M059J (cell line): ENCODE measurements around the gene CD300LG. TPM values are rescaled to one million over a fixed set of nuclear protein-coding genes. Genes with fewer than 3 reads are reported as not detected.
"Not testable (repeated sequence)": the region's sequence is repeated elsewhere in the genome, so short reads cannot be mapped to it uniquely, and the experiment has no call there.

Source experiments
- DNase-seq: peaks from one replicate; pipeline ENCODE4 v3.0.0-alpha.2; 2012; ENCODE audit warnings: low read depth
- total RNA-seq: library from RNA; depleted of rRNA; stranded (reverse); fragments of >200 nt; shearing (Covaris generic); gene quantifications from 2 replicates; pipeline ENCODE4 v1.2.3, GENCODE V29; 2014; rRNA removed

The CD300LG gene, protein sequence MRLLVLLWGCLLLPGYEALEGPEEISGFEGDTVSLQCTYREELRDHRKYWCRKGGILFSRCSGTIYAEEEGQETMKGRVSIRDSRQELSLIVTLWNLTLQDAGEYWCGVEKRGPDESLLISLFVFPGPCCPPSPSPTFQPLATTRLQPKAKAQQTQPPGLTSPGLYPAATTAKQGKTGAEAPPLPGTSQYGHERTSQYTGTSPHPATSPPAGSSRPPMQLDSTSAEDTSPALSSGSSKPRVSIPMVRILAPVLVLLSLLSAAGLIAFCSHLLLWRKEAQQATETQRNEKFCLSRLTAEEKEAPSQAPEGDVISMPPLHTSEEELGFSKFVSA
- not detected in 2 replicates for total RNA-seq

DNA sequence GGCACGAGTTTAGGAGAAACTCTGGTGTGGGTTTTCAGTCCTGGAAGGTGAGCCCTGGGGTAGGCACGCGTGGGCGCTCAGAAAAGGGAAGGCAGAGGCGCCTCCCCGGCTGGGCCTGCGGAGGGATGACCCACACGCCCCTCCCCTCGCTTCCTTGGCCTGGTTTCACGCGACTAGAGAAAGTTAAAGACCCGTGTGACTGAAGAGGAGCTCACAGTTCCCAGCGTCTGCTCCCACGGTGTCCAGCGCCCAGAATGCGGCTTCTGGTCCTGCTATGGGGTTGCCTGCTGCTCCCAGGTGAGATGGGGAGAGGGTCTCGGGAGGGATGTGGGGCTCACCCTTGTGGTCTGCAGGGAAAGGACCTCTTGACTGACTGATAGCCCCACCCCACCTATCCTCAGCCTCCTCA lies at the start of gene CD300LG:
CD300LG (plus strand) TSS at position 214 of the 409 bp plus-strand sequence; CDS start at position 255, 41 bp downstream.
- DNase-seq, result no peak

DNA sequence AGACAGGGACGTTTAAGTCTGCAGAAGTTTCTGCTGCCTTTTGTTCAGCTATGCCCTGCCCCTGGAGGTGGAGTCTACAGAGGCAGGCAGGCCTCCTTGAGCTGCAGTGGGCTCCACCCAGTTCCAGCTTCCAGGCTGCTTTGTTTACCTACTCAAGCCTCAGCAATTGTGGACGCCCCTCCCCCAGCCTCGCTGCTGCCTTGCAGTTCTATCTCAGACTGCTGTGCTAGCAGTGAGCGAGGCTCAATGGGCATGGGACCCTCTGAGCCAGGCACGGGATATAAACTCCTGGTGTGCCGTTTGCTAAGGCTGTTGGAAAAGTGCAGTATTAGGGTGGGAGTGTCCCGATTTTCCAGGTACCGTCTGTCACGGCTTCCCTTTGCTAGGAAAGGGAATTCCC lies 49.0 kb upstream of the CD300LG start:
- DNase-seq, result not testable (repeated sequence)

DNA sequence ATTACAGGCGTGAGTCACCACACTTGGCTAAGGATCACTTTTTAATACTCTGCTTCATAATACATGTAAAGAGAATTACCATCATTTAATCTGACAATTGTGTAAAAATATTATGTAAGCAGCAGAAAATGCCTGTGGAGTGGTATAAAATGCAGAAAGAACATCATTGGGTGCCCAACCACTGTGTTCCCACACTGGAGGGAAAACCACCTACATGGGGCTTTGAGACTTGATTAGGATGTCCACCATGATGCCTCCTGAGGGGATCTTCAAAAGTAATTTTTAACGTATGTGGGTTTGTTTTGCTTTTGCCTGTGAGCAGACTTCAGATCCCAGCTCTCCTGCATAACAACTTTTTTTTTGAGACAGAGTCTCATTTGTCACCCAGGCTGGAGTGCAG lies 47.9 kb upstream of the CD300LG start:
- no peak for DNase-seq

DNA sequence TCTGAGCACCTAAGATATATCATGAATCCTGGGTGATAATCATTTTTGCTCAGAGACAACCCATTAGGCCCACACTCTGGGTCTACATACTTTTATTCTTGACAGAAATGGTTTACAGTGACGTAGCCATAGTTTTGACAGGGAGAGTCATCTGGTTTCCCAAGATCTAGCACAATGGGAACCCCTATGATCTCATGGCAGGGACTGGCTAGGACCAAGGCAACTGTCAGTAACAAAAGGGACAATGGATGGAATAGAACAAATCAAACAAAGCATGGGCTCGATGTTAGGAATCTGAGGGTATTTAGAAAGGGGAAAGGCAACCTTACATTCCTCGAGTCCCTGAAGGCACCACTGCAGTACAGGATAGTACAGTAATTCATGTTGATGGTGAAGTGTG lies 46.2 kb upstream of the CD300LG start:
- DNase-seq, result no peak

DNA sequence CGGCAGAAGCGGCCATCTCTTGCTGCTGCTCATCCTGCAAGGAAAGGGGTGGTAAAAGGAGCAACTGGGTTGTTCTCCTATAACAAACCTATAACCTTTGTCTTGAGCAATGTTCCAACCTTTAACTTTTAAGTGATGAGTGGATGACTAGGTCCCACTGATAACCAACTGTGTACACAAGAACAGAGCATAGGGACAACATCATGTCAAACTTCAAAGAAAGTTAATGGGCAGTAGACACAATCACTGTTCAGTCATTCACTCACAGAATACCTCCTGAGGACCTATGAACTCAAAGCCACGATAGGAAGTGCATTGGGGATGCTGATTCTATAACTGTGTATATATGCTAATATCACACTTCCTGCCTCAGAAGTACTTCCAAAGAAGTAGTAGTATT lies 45.1 kb upstream of the CD300LG start:
- DNase-seq, result no peak

DNA sequence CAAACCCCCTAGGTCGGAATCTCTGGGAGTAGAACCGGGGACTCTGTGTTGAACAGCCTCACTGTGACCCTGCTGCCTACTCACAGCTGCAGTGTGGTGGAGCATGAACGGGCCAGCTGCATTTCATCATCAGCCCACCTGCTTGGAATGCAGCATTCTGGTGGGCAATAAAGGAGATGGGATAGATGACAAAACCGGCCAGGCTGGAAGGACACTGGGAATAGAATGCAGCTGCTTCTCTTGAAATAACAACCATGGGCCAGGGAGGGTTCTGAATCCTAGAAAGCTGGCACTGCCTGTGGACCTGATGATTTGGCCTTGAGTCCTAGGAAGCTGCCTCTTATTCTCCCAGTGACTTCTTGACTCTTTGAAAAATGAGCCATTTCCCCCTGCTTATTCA lies 43.2 kb upstream of the CD300LG start:
- no peak for DNase-seq

DNA sequence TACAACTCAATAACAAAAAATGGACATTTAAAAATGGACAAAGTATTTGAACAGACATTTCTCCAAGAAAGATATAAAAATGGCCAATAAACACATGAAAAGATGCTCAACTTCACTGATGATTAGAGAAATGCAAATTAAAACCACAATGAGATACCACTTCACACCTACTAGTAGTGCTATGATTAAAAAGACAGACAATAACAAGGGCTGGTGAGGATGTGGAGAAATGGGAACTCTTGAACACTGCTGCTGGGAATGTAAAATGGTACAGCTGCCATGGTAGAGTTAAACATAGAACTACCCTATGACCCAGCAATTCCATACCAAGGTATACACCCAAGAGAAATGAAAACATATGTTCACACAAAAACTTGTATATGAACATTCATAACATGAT lies 41.9 kb upstream of the CD300LG start:
- DNase-seq, result no peak

DNA sequence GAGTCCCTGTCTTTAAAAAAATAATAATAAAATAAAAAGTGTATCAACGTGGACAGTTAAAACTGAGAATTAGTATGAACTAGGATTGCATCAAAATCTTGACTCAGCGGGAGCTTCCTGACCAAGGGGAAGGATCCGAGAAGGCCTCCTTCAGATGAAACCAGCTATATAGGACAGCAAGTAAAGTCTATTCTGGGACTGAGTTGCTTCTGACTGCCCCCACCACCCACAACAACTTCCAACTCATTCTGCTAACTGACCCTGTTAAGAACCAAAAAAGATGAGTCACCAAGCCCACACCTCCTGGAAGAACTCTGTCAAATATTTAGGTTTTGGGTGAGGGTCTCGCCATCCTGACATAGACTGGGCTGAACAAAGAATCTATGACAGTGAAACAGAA lies 38.9 kb upstream of the CD300LG start:
- no peak for DNase-seq

DNA sequence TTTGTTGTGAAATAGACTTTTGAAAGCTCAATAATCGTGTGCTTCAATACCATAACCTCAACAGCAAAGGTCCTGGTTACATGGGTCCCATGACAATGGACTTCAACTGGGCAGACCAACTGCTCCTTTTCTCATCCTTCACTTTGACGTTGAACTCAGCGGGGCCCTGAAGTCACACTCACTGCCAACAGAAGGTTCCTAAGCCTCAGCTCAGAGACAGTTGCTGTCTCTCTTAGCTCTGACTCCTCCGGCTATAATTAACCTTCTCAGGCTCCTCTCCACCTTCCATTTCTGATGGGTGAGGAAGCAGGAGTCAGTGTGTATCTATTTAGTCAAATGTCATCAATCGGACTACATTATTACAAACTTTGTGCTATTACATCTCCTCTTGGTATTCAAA lies 37.9 kb upstream of the CD300LG start:
- no peak for DNase-seq

DNA sequence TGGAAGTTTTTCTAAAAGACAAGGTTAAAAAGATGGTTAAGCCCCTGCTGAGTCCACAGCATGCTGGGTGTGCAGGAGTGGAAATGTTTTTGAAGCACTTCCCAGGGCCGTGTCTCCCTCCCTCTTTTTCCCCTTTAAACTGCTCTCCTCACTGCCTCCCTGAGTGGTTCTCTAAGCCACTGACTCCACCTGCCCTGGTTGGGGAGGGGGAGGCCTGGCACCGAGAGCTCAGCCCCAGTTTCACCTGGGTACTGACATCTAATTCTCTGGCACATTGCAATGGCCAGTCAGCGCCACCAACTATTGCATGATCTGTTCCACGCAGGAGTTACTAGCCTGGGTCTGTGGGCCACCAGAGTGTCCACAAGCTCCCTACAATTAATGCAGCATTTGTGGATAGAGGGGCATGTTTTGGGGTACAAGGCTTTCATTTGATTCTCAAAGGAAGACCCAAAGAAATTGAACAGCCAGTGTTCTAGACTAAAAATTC lies 36.7 kb upstream of the CD300LG start:
- no peak for DNase-seq

DNA sequence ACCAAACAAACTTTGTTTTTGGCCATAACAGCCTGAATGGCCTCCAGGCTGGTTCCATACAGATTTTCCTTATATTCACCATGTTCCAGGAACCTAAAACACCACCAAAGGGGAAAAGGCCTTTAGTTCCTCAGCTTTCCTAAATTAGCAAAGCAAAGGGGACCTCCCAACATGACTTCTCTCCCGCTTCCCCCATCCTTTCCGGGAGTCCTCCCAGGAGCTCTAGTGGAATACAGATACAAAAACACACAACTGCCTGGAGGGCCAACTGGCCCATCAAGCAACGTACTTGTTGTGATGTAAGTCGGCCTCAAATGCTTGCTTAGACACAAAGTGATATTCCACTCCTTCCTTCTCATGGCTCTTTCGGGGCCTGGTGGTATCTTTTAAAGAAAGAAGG lies 36.2 kb upstream of the CD300LG start:
- no peak for DNase-seq

DNA sequence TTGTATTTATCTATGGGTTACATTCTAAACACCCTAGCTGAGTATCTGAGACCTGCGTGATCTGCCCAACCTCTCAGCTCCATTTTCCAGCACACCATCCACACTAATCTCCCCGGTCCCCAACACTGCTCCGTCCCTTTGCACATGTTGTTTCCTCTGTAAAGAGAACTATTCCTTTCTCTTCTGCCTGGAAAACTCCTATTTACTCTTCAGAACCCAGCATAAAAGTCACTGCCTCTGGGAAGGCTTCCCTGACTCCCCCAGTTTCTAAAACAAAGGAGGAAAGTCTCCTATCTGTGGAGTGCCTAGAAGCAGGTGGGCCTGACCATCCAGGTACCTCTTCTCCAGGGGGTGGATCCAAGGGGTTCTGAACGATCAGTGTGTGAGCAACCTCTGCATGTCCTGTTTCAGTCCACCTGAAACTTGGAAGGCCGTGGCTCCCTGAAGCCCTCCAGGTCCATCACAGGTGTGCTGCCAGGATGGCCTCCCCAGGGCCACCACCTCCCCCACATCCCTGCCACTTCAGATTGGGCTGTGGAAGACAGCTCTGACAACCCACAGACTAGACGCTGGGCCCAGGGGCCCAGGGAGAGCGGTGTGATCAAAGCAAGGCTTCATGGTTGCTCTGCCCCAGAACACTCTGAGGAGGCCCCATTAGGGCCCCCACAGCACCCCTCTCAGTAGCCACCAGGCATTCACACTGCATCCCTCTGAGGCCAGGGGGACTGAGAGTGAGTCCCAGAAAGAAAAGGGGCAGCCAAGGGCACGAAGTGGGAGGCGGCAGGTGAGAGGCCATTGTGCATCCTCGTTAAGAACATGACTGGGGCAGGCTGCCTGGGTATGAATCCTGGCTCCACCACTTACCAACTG lies 34.3 kb upstream of the CD300LG start:
- no peak for DNase-seq

DNA sequence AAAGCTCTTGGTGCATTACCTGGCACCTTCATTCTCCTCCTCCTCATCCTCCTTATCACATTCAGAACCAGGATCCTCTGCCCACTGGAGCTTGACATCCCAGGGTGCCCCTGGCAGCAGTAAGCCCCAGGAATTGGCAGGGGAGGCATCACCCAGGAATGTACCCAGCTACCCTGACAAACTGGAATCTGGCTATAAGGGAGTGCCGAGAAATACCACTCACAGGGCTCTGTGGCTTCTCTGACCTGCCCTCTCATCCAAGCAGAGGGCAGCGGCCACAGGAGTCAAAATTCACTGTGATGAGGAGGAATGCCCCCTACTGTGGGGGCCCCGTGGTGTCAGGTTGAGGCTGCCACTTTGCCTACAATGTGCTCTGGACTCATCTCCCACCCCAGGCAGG lies 33.6 kb upstream of the CD300LG start:
- DNase-seq, result no peak

DNA sequence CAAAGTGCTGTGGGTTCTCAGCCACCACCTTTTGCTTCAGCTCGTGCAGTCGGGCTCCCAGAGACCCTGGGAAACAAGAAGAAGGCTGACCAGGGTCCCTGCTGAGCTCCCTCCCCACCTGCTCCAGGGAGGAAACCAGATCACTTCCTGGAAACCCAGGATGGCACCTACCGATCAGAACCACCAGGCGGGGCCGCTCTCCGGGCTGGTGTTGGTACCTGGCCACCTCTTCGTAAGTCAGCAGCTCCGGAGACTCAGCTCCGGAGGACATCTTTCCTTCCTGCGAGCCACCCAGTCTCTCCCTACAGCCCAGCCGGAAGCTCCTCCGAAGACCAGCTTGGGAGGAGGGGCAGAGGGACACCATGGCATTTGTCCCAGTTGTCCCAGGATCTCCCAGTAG lies 33.0 kb upstream of the CD300LG start:
- DNase-seq, result no peak

DNA sequence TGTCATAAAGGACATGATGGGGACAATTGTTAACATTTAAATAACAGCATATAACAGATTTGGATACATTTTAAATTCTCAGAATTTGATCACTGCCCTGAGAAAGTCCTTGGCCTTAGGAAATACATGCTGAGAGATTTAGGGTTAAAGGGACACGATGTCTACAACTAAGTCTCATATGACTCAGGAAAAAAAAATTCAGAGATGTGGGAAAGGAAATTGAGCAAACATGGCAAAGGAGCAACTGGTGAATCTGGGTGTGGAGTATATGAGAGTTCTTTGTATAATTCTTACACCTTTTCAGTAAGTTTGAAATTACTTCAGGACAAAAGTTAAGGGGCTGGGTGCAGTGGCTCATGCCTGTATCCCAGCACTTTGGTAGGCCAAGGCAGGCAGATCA lies 32.3 kb upstream of the CD300LG start:
- peak; percentile 75 for DNase-seq

DNA sequence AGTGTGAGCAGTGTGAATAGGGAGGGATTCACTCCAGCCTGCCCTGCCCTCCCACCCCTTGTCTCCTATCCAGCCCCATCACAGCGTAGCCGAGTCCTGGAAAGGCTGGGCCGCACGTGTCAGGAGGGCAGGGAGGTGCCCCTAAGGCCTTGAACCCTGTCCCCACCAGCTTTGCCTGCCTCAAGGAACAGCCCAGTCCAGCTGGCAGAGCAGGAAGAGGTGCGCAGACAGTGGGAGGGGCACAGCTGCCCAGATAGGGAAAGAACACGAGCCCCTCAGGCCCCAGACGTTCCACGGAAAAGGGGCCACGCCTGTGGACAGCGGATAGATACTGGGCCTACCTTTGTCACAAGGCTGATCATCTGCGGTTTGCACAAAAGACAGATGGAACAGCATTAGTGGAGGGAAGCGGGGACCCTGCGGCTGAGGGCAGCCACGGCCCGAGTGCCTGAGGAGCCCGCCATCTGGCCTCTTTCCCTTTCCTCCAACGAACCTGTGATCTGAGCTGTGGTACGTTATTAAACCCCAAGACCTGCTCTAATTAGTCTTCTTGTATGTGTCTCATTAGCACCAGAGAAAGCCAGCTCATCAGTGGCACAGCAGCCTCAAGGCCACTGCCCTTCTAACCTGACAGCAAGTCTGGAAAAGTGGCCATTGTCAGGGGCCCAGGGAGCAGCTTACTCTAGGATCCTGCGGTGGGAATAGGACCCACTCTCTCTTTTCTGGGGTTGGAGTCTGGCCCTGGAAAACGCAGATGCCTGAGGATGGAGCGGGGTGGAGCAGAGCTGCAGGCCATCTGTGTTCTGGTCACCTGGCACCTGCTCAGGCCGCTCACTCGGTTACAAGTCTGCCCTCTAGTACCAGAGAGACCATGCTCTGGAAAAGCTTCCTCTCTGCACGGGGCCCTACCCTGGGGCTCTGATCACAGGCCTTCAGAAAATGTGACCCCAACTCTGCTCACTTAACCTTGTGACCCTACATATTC lies 30.3 kb upstream of the CD300LG start:
- DNase-seq, result no peak

DNA sequence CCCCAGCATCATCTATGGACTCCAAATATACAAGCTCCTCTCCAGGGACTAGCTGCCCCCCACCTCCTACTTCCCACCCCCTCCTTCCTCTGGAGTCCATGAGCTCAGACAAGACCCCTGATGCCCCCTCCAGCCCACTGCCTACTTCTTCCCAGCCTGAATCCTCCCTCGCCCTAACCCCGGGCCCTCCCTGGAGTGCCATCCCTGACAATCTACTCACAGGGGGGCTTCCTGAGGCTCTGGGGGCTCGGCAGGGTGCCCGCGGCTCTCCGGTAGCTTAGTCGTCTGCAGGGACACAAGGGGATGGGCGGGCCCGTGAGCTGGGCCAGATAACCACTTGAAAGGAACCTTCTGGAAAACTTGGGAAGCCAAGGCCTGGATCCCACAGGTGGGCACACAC lies 29.1 kb upstream of the CD300LG start:
- DNase-seq, result no peak

DNA sequence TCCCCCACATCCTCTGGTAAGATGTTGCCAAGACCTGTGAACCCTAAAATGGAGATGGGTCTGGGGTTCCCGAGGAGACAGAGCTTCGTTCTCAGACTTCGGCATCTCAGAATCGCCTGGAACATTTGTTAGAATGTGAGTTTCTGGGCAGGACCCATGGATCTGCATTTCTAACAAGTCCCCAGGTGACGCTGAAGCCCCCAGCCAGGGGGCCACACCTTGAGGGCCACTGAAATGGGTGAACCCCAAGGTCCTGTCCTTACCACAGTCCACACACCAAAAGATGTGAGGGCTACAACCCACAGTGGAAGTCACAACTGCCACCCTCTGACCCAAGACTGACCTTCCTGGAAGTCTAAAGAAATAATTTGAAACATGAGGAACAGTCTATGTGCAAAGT lies 28.0 kb upstream of the CD300LG start:
- no peak for DNase-seq

DNA sequence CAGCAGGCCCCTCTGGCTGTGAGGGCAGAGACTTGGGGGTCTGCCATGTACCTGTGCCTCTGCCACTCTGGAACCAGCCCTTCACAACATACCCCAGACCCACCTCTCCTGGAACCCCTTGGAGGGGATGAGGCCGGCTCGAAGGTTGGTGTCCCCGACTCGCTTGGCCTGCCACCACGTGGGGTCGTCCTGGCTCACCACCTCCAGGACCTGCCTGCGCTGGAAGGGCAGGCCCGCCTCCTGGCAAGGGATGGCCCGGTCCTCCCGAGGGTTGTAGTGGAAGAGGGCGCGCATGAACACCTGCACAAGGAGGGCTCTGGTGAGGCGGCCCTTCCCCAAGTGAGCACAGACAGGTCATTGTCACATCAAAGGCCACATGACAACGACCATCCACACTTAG lies 26.2 kb upstream of the CD300LG start:
- DNase-seq, result no peak

DNA sequence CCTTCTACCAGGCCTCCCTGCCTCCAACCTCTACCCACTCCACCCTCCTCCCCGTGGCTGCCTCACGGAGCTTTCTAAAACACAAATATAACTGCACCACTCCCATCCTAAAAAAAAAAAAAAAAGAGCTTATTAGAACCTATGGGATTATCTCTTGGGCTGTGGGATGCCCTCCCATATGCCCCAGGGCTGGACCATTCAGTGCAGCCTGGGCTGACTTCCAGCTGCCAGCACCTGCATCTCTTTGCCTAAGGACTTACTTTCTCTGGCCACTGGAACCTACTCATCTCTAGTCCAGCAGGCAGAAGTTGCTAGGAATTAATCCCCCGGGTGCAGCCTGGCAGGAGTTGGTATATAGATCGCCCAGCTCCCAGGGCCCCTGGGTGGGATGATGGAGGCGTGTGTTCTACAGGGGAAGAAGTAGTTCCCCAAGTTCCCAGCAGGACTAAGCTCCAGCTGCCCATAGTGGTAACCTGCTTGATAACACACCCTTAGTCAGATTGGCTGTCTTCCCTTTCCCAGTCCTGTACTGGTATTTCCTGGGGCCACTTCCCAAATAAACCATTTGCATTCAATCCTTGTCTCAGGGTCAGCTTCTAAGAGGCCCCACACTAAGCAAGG lies 24.3 kb upstream of the CD300LG start:
- DNase-seq, result peak; percentile 21

DNA sequence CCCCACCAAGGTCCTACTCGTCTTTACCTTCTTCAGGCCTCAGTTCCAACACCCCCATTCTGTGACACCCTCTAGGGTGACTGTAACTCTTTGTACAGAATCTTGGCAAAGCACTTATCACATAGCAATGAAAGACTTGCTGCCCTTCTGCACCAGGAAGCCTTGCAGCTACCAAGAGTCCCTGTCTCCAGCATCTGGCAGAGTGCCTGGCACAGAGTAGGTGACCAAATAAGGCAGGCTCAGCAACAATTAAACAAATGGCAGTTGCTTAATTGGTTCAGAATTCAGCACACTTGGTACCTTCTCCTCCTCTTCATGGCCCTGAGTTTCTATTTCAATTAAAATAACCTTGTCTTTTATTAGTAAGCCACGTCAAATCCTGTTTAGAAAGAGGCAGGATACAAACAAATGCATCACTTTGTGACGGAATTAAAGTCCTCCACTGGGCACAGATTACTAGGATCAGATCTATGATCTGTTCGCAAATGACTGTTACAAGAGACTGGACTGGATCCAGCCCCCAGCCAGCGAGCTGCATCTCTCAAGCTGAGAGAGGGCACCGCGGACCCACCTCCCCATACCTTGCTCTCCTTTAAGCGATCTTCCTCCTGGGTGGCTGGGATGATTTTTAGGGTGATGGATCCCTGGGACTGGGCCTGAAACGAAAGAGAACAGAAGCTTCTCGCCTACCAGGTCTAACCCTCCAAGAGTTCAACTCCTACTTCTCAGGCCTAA lies 23.5 kb upstream of the CD300LG start:
- DNase-seq, result no peak
